ENCODE results near the gene NID1.
A peak's percentile ranks its signal among the peaks of the same experiment; 100 is the strongest.
"Not testable (repeated sequence)": the region's sequence is repeated elsewhere in the genome, so short reads cannot be mapped to it uniquely, and the experiment has no call there.

Gene NID1

DNA sequence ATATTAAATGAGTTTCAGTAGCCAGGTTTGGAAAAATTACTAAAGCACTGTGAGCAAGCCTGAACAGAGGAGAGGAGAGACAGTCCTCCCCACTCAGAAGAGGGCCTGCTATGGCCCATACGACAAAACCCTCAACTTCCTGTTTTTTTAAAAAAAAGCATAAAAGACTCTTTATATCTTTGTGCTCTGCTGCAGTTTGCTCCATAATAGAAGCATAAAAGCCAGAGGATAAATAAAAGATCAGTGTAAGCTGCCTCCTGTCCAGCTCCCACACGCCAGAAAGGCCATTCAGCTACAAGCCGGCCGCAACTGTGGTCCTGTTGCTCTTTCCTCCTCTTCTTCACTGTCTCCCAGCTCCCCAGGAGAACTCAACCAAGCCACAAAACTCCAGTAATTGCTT is 37.8 kb downstream of the NID1 start:
- no peak for DNase-seq

DNA sequence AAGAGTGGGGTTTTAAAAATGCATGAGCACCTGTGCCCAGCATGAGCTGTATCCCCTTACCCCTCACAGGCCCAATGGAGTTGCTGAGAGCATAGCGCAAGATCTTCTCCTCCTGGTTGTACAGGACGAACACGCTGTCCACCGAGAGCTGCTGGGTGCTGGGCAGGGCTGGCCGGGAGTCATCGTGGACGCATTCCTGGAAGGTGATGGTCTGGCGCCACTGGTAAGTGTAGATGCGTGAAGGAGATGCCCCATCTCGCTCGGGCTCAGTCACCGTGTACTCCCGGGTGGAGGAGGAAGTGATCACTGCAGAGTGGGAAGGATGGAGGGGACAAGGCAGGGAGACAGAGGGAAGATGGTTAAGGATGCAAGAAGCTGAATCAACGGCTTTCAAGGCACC is 39.1 kb downstream of the NID1 start:
- DNase-seq: no peak

DNA sequence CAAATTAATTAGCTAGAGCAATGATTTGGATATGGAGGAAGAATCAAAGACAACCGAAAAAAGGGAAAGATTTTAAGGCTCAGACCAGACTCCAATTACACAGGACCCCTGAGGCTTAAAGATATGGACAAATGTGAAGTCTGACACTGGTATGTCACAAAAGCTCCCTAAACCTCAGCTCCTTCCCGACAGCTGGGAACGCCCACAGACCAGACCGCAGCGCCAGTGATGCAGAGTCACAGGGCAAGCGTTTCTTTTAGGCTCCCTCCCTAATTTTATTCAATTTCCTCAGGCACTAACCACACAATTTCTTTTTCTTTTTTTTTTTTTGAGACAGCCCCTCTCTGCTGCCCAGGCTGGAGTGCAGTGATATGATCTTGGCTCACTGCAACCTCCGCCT is 40.2 kb downstream of the NID1 start:
- no peak for DNase-seq

DNA sequence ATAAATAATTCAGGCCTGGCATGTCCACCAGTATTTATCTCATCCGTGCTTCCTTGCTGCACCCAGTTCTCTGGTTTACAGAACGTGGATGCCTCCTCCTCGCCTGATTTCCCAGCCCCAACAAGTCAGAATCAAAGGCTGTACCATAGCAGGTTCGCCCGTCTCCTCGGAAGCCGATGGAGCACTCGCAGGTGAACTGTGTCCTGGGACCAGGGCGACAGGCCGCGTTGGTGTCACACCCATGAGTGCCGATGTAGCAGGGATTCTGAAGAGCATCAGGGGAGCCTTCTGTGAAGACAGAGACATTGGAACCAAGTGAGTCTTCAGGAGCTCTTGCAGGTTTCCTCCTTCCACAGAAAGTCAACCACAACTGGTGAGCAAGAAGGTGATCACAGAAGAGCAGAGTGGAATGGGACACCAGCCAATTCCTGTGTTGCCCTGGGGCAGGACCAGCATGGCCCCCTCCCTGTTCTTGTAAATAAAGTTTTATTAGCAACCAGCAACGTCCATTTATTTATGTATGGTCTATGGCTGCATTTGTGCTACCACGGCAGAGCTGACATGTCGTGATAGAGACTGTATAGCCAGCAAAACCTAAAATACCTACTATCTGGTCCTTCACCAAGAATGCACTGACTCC is 40.8 kb downstream of the NID1 start:
- DNase-seq: no peak

DNA sequence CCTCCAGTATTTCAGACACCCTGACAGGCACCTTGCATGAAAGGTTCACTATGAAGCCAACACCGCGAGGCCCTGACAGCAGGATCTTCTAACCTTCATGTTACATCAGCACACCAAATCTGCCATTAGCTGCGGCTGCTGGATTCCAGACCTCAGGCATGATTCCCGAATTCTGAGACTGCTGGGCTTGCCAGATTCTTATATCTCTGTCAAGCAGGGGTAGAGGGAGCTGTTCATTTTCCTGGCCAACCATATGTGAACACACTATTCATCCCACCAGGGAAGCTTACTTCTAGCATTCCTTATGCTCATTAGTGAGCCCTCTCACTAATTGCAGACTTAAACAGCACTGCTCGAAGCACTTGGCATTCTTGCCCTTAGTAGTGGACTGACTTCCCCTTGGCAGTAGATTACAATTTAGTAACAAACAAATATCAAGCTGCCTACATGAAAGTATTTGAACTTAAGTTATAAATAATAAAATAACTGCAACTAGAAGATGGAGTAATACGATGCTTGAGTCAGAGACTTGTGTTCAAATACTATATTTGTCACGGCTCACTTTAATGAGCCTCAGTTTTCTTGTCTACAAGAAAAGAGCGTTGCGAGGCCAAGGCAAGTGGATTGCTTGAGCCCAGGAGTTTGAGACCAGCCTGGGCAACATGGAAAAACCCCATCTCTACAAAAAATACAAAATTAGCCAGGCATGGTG is 43.3 kb downstream of the NID1 start:
- DNase-seq: peak; percentile 84

DNA sequence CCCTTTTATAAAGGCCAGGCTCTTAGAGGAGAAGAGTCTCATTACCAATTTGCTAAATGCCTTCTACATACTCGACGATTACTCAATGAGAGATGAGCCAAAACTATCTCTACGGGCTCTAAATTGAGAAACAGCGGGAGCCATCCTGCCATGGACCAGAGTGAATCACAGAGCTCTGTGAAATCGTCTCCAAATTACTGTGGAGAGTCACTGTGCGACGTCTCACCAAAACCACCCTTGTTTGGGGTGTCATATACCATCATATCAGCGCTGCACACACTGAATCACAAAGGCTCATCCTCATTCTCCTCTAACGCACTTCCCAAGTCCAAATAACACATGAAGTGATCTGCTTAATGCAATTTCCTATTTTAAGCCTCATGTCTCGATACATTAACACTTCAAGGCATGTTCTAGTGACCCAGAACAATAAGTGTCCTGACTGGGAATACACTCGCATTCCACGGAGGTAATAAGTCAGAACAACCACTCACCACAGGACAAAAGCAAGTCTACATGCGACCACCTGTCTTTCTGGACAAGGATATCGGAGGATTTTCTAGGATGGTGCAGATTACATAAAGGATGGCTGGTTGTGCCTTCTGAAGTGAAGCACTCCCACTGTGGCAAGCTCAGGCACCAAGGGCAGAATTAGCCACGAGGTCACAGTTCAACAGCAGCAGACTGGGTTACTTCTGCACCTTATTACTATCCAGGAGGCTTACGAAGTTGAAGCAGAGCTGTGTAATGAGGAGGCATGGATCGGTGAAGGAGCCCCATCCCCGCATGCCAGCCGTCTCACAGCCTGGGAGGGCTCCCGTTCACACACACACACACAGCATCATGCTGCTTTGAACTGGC is 44.3 kb downstream of the NID1 start:
- peak; percentile 45 for DNase-seq

DNA sequence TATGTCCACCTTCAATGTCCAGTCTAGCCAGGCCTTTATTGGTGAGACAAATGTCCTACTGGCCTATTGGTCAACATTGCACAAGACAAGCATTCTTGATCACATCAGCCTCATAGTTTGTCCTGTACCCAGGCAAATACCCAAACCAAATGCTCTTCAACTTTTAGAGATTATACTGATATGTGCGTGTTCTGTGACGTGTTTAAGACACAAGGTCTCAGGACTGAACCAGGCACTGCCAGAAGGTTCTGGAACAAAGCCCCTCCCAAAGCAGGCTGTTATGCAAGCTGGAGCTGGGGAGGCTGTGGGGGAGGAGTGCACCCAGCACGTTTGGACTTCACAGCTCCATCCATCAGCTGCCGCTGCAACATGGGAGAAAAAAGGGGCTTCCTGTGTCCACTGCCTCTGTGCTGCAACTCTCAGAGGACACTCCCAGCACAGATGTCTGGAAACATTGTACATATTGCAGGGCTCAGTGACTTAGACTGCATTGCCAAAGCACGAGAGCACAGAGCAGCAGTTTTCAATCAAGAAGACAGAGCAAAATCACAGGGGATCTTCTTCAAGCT is 45.9 kb downstream of the NID1 start:
- DNase-seq: peak; percentile 74

DNA sequence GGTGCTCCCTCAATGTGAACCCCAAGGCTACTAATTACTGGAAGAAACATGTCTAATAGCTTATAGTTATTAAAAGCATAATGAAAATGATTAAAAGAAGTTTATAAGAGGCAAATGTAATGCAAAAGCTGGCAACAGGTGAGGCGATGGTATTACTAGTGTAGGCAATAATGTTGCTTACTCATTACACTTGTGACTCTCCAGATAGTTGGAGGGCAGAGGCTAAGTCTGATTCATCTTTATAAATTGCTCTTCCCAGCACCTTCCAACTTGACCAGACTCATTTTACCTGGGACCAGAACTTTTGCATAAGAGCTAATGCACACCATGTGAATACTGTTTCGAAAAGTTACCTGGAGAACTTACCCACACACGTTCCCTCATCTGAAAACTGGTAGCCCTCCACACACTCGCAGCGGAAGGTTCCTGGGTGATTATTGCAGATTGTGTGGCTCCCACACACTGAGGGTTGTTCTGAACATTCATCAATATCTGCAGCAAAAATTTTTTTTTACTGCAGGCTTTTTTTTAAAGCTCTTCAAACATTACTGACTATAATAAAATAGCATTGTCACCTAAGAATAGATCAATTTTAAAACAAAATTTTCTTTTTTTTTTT is 48.0 kb downstream of the NID1 start:
- DNase-seq: no peak

DNA sequence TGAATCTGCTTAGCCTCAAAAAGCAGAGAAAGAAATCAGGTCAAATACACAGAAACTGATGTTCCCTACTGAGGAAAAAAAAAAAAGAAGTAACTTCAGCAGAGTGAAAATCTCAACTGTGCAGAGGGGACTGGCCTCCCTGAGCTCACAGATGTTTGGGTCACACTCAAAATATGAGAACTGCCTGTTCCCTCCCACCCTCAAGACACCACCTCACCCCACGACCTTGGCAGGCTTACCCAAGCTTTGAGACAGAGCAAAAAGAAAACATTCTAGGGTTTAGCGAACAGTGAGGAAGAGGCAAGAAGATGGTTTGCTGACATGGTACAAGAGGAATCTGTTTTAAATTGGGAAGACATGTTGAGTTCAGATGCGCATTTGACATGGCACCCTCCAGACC is 48.8 kb downstream of the NID1 start:
- no peak for DNase-seq

DNA sequence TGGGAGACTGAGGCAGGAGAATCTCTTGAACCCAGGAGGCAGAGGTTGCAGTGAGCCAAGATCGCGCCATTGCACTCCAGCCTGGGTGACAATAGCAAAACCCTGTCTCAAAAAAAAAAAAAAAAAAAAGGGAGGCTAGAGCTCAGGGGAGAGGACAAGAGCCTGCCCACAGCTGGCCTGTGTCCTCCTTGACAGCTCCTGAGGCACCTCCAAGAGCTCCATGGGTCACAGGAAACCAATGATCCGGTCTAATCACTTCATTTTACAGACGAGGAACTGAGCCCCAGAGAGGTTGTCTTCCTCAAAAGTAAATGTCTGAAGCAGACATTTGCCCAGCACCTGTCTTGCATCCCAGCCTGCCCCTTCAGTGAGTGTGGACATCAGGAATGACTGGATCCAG is 49.4 kb downstream of the NID1 start:
- DNase-seq: no peak

DNA sequence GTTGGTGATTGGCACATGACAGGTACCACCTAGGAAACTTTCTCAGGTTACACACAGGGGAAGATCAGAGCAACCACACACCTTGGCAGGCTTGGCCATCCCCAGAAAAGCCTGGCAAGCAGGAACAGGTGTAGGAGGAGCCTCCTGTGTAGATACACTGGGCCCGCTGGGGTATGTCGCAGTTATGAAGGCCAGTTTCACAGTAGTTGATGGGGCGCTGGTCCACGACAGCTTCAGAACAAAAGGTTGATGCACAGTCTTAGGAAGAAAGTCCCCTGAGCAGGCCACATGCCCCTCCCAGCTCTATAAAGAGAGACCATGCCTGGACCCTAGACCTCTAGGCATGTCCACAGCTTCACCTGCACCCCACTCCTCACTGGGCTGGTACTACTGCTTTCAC is 51.6 kb downstream of the NID1 start:
- DNase-seq: no peak

DNA sequence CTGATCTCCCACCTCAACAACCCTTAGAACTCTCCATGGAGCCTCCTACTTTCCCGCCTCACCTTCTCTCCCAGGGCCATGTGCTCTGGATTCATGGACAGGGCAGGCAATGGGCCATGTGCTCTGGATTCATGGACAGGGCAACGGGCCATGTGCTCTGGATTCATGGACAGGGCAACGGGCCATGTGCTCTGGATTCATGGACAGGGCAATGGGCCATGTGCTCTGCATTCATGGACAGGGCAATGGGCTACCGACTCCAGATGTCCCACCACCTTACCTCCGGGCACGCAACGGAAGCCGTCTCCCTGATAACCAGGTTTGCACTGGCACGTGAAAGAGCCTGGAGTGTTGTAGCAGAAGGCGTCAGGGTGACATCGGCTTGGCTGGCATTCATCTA is 53.2 kb downstream of the NID1 start:
- no peak for DNase-seq

DNA sequence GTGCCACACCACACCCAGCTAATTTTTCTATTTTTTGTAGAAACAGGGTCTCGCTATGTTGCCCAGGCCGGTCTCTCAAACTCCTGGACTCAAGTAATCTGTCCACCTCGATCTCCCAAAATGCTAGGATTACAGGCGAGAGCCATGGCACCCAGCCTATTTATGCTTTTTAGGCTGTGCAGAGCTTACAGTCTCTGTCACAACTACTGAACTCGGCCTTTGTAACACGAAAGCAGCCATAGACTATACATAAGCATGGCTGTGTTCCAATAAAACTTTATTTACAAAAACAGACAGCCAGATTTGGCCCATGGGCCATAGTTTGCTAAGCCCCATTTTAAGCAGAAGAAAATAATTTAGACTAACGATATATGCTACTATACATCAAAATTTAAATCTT is 54.4 kb downstream of the NID1 start:
- no peak for DNase-seq

DNA sequence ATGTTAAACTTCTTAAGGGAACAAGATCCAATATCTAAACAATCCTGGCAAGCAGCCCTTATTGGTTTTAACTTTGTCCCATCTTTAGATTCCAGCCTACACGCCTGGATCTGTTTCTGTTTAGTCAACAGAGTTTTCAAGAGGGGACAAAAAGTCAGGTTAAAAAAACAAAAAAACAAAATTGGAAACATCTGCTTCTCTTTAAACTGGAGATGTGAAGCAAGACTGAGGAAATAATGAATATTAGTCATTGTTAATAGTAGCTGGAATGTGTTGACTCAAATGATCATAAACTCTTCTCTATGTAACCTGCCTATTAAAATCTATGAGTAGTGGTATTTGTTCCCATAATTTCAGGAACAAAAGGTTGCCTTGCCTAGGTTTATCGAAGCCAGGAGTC is 55.0 kb downstream of the NID1 start:
- peak; percentile 82 for DNase-seq

DNA sequence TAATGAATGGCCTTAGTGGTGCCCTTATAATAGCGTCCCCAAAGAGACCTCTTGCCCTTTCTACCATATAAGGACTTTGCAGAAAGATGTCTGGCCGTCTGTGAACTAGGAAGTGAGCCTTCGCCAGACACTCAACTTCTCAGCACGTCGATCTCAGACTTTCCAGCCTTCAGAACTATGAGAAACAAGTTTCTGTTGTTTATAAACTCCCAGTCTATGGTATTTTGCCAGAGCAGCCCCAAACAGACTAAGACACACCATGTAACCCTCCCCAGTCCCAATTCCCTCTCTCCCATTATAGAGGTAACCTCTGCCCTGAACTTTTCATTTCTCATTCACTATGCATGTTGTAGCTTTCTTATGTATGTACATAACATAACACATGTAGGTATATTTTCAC is 55.7 kb downstream of the NID1 start:
- no peak for DNase-seq

DNA sequence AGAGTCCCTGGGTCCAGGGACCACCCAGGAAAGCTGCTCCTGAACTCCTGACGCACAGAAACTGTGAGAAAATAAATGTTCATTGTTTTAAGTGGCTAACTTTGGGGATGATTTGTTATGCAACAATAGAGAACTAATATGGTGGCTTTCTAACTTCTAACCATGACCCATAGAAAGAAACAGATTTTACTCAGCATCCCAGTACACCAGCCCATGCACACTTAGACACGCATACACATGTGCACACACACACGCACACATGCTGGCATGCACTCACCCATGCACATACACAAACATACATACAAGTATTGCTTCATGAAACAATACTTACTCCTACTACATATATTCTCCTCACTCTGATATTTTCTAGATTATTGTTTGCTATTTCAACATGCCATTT is 57.1 kb downstream of the NID1 start:
- DNase-seq: no peak

DNA sequence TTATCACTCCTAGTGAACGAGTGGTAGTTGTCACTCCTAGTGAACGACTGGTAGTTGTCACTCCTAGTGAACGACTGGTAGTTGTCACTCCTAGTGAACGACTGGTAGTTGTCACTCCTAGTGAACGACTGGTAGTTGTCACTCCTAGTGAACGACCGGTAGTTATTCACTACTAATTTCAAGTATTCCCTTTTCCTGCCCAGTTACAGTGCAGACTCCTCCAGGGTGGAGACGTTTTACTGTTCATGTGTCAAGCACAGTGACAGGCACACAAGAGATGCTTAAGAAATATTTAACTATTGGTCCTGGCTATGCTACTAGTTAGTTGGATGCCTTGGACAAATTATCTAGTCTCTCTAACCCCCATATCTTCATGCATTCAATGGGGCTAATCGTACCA is 61.8 kb downstream of the NID1 start:
- DNase-seq: not testable (repeated sequence)

DNA sequence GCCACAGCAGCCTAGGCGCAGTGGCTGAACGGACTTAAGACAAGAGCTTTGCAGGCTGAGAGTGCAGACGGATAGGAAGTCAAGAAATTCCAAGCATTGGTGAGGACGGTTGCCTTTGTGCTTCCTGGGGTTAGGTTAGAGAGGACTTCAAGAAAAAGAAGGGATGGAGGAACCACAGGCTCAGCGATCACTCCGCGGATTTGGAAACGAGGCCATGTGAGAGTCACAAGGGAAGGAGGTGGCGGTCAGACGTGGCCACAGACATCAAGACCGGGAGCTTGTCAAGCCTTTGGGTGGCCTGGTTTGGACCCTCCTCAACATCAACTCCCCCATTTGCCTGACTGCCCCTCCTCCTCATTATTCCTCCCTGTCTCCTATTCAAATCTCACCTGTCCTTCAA is 62.3 kb downstream of the NID1 start:
- no peak for DNase-seq

DNA sequence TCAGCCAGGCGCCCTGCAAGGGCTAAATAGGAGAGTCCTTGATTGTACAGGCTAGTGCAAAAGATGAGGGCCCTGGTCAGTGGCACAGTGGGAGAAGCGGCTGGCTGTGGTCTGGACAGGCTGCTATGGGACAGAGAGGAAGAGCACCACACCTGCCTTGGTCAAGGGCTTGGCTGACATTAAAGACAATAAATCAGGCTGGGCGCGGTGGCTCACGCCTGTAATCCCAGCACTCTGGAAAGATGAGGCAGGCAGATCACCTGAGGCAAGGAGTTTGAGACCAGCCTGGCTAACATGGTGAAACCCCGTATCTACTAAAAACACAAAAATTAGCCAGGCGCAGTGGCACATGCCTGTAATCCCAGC is 62.9 kb downstream of the NID1 start:
- DNase-seq: no peak

DNA sequence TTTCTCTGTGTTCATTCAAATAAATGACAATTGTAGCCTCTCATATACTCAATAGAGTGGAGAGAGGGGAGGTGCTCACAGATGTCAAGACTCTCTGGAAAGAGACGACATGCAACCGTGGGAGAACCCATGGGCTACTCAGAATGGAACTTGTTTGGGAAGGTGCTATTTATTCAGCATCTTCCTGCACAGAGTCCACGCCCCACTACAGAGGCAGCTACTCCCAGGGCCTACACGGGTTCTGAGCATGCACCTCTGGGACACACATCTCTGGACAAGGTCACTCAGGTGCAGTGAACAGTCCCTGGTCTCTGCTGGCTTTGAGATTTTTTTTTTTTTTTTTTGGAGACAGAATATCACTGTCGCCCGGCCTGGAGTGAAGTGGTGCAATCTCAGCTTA is 64.1 kb downstream of the NID1 start:
- DNase-seq: no peak

DNA sequence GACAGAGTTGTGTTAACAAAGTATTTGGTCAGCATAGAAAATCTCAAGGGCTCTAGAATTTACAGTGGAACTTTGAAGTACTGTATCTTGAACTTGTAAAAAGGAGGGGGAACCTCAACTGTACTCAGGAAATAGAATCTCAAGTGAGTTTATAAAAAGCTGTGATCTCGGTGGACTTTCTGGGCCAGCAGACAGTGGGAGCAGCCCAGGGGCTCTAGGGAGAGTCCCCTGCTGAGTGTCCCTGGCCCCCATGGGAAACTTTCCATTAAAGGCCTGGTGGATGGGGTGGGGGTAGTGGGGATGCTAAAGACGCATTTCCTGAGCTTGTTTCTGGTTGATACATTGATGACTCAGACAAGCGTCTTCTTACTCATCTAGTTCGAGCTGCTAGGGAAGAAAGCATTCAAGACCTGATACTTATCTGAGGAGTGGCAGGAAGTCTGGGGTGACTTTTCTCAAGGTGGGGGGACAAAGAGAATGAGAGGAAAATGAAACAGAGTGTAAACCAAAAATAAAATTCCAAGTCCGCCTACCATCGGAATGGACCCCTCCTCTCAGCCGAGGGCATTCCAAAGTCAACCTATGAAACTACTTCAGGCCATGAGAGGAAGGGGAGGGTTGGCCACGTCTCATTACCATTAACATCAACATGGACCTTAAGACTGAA is 65.5 kb downstream of the NID1 start:
- peak; percentile 92 for DNase-seq

DNA sequence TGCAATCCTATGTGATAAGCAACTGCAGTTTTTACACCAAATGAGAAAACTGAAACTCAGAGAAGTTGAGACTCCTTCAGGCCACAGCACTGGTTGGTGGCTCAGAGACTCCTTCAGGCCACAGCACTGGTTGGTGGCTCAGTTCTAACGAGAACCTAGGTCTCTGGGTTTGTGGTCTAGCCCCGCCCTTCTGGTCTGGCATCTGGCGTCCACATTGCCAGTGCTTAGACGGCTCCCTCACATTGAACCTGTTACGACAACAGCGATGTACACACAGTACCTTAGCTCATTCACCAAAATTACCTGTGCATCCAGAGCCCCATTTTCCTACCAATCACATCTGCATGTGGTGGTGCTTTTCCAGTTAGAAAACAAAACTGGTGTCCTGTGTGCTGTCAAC is 66.1 kb downstream of the NID1 start:
- DNase-seq: peak; percentile 54

DNA sequence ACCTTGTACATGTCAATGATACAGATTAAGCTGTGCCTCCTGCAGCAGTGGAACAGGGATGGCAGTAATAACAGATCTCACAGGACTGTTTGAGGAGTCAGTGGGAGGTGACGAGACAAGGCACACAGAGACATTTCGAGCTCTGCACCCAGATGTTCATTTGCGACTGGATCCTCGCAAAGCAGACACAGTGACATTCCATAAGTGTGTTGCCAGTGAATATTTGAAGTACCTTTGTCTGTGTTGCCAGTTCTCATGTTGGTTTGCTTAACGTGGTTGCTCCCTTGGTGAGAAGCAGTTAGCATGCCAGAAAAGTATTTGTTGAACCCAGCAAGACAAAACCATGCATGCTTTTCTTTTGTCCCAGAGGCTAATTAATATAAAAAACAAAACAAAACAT is 67.0 kb downstream of the NID1 start:
- DNase-seq: no peak

Data from fibroblast of skin of abdomen (primary cell).